Ovary (tissue), 9 donors: ENCODE data around the gene ELOVL3. TPM values are rescaled to one million over a fixed set of nuclear protein-coding genes. Genes with fewer than 3 reads are reported as not detected.

ENCODE experiments used
- DNase-seq, 5 donors: peaks; one replicate each; pipeline ENCODE4 v3.0.0-alpha.2; 2019 to 2020
- H3K27ac ChIP-seq, 2 donors: fragments of 200-600 bp; one replicate each; pipeline versions ENCODE4 v1.5.1 to v1.8.0; 2019 to 2022
- H3K27me3 ChIP-seq: fragments of 200-600 bp; one replicate; pipeline ENCODE4 v1.8.0; 2022
- H3K36me3 ChIP-seq: fragments of 200-600 bp; sonication (generic); one replicate; pipeline ENCODE4 v1.5.1; 2019
- H3K4me1 ChIP-seq: one replicate; pipeline ENCODE4 v1.8.1; 2013; ENCODE audit warnings: mild to moderate bottlenecking, moderate library complexity; ENCODE audit not compliant: insufficient read depth
- H3K4me3 ChIP-seq: fragments of 200-600 bp; sonication (generic); one replicate; pipeline ENCODE4 v1.5.1; 2017
- H3K9me3 ChIP-seq, 2 donors: fragments of 200-600 bp in 1 of 2; sonication (generic) in 1 of 2; one replicate each; pipeline versions ENCODE4 v1.5.1 to v1.8.1; 2013 to 2019; ENCODE audit warnings: mild to moderate bottlenecking in 1 of 2, moderate library complexity in 1 of 2
- EP300 ChIP-seq: sonication (generic); formaldehyde crosslinking; IDR thresholded peaks from one replicate; pipeline ENCODE4 v1.6.1; 2017; ENCODE audit warnings: antibody characterized with exemption
- POLR2A ChIP-seq: fragments of 450-650 bp; IDR thresholded peaks from one replicate; pipeline ENCODE4 v1.6.1; 2017; ENCODE audit warnings: antibody characterized with exemption, mild to moderate bottlenecking, moderate library complexity
- WGBS, 3 donors: extraction: QIAGEN DNeasy Blood & Tissue Kit in 1 of 3; methylation state at CpG; one replicate each; pipeline versions ENCODE4 v1.1.5 to v1.1.7; 2013 to 2017; 5-methylcytosine and 5-hydroxymethylcytosine counted together
- intact Hi-C, 4 donors: fragments of 100-400 bp; cut with DNase I; formaldehyde crosslinking; loops; one replicate each; pipeline versions ENCODE4 v1.11.0 to v1.15.1; 2022 to 2023
- polyA plus RNA-seq, 2 donors: library from polyadenylated mRNA; stranded (reverse); fragments of 200-250 nt in 1 of 2; fragments of 350-450 nt in 1 of 2; fragmentation: Illumina TruSeq in 1 of 2; extraction: RNeasy Lipid Tissue Mini Kit (QIAGEN cat#74804) in 1 of 2; gene quantifications; one replicate each; pipeline ENCODE4 v1.2.3, GENCODE V29; 2013 to 2014
- total RNA-seq, 7 donors: library from RNA; depleted of rRNA in 2 of 7; stranded (reverse); fragments of >200 nt in 2 of 7; fragmentation: NEBNext Ultra II Directional in 3 of 7; extraction: Animal tissue kit (Norgen Biotek cat#: 25700) in 3 of 7; gene quantifications; one replicate each; pipeline versions ENCODE4 v1.1.0 to v1.2.4, GENCODE V29; 2016 to 2023
- TF ChIP-seq, protein P1 (sequence below), 3 donors: fragments of 450-650 bp in 2 of 3; fragments of 200-600 bp in 1 of 3; IDR thresholded peaks; one replicate each; pipeline versions ENCODE4 v1.5.1 to v1.8.0; 2016 to 2022; ENCODE audit warnings: antibody characterized with exemption in 3 of 3, mild to moderate bottlenecking in 1 of 3
- donor health status: DM: no; HTN: no; CAD: no; lungs with moderate emphysema.
- donor health status: DM: no; HTN: no; CAD: no.
- donor health status: Bipolar disorder and iron deficiency.
- donor health status: DM: yes; HTN: yes; CAD: no.
- donor health status: DM: no; HTN: no; CAD: no.
- donor health status: DM: yes; HTN: yes; CAD: no.

ELOVL3 gene
- total and polyA plus RNA-seq, 9 donors, result 0.08 to 1.0 TPM; not detected in 7

DNA sequence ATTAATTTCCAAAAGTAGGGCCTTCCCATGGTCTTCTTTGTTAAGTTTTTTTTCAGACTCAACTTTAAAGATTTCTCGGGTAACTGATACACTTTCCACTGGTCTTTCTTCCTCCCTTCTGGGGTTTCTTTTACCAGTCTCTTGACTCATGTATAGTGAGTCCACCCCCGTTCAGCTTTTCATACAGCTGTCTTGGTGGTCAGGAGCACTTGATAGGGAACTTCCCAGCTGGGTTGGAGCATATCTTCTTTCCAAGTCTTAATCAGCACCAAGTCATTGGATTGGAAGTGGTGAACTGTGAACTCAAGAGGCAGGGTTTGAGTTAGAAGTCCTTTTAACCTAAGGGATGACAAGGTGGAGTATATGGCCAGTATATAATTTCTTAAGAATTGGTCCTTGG is 29.2 kb upstream of the ELOVL3 start:
- H3K36me3 ChIP-seq, result no peaks in the 10 kb centered on the region
- no peak overlapping the region for H3K4me3 ChIP-seq
- H3K27ac ChIP-seq, result no peak overlapping the region
- TF ChIP-seq EP300, result no peak
- TF ChIP-seq POLR2A, result no peak
- TF ChIP-seq, protein P1, sequence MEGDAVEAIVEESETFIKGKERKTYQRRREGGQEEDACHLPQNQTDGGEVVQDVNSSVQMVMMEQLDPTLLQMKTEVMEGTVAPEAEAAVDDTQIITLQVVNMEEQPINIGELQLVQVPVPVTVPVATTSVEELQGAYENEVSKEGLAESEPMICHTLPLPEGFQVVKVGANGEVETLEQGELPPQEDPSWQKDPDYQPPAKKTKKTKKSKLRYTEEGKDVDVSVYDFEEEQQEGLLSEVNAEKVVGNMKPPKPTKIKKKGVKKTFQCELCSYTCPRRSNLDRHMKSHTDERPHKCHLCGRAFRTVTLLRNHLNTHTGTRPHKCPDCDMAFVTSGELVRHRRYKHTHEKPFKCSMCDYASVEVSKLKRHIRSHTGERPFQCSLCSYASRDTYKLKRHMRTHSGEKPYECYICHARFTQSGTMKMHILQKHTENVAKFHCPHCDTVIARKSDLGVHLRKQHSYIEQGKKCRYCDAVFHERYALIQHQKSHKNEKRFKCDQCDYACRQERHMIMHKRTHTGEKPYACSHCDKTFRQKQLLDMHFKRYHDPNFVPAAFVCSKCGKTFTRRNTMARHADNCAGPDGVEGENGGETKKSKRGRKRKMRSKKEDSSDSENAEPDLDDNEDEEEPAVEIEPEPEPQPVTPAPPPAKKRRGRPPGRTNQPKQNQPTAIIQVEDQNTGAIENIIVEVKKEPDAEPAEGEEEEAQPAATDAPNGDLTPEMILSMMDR (IDR thresholded peaks at IDR 0.05), result no peak
- H3K4me1 ChIP-seq, result no peaks in the 10 kb centered on the region
- H3K27me3 ChIP-seq, result no peaks in the 10 kb centered on the region
- no peaks in the 10 kb centered on the region for H3K9me3 ChIP-seq
- intact Hi-C loops, result no loop called here
- WGBS, 3 donors, result 62 to 74% (median 70%) methylated on average over 2 of the region's 2 CpGs
- no peak for DNase-seq

DNA sequence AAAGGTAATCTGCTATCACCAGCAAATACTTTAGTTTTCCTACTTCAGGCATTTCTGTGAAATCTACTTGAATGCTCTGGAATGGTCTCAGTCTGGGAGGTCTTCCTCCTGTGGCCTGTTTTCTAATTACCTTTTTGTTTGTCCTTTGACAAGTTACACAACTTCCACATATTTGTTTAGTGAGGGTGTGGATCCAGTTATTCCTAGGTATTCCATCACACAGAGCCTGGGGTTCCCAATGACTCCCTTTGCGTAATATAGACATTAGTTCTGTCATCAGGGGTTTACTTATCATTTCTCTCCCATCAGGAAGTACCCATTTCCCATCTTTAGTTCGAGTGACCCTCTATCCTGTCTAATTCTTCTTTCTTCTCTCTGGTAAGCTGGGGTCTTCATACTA is 28.1 kb upstream of the ELOVL3 start:
- intact Hi-C loops, result no loop called here
- WGBS, 3 donors, result 67 to 71% (median 70%) methylated on average over 2 of the region's 2 CpGs
- no peaks in the 10 kb centered on the region for H3K4me1 ChIP-seq
- no peaks in the 10 kb centered on the region for H3K36me3 ChIP-seq
- no peaks in the 10 kb centered on the region for H3K27me3 ChIP-seq
- H3K4me3 ChIP-seq, result no peak overlapping the region
- no peak for DNase-seq
- TF ChIP-seq, protein P1 (IDR thresholded peaks at IDR 0.05), result no peak
- no peak for TF ChIP-seq POLR2A
- TF ChIP-seq EP300, result no peak
- no peak overlapping the region for H3K27ac ChIP-seq
- H3K9me3 ChIP-seq, result no peaks in the 10 kb centered on the region

DNA sequence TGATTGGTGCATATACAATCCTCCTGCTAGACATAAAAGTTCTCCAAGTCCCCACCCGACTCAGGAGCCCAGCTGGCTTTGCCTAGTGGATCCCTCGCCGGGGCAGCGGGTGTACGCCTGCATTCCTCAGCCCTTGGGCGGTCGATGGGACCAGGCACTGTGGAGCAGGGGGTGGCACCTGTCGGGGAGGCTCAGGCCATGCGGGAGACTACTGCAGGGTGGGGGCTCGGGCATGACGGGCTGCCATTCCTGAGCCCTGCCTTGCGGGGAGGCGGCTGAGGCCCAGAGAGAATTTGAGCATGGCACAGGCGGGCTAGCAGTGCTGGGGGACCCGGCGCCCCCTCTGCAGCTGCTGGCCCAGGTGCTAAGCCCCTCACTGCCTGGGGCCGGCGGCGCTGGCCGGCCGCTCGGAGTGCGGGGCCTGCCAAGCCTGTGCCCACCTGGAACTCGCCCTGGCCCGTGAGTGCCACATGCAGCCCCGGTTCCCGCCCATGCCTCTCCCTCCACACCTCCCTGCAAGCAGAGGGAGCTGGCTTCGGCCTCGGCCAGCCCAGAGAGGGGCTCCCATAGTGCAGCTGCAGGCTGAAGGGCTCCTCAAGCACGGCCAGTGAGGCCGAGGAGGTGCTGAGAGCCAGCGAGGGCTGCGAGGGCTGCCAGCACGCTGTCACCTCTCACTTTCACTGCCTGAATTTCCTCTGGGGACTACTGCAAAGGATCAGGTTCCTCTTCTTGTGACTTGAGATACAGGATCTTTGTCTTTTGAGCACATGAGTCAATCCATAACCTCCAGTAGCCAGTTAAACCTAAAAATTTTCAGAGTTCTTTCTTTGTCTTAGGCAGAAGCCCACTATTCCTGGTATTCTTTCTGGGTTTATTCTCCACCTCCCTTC is 25.1 kb upstream of the ELOVL3 start:
- no peaks in the 10 kb centered on the region for H3K4me1 ChIP-seq
- WGBS, 3 donors, result 85 to 91% (median 88%) methylated on average over 33 to 34 of the region's 34 CpGs
- H3K36me3 ChIP-seq, result no peaks in the 10 kb centered on the region
- no peak for DNase-seq
- H3K4me3 ChIP-seq, result no peak overlapping the region
- no peak for TF ChIP-seq POLR2A
- intact Hi-C loops, result no loop called here
- peaks cover 0 to 5% of the 10 kb centered on the region in 2 donors for H3K9me3 ChIP-seq
- no peaks in the 10 kb centered on the region for H3K27me3 ChIP-seq
- no peak overlapping the region for H3K27ac ChIP-seq

DNA sequence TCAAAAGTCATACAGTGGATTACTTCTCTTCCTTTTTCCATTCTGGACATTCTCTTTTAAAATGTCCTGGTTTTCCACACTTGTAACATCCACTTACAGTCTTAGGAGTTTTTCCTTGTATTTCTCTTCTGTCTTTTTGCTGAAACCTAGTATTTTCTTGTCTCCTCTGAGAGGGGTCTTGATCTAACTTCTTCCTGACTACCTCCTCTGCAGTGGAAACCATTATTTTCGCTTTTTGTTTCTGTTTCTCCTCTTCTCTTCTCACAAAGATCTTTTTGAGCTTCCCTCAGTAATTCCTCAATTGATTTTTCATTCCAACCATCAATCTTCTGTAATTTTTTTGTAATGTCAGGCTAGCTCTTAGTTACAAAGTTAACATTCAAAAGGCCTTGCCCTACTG is 23.7 kb upstream of the ELOVL3 start:
- TF ChIP-seq, protein P1 (IDR thresholded peaks at IDR 0.05), result no peak
- TF ChIP-seq POLR2A, result no peak
- no peak for TF ChIP-seq EP300
- intact Hi-C loops, result no loop called here
- no peaks in the 10 kb centered on the region for H3K4me1 ChIP-seq
- 41 to 60% (median 53%) methylated on average over 1 of the region's 1 CpG for WGBS, 3 donors
- peaks cover 0 to 5% of the 10 kb centered on the region in 2 donors for H3K9me3 ChIP-seq
- no peak for DNase-seq
- H3K4me3 ChIP-seq, result no peak overlapping the region
- no peak overlapping the region for H3K27ac ChIP-seq
- no peaks in the 10 kb centered on the region for H3K36me3 ChIP-seq
- no peaks in the 10 kb centered on the region for H3K27me3 ChIP-seq
